IMR-90 (cell line): ENCODE data around the gene RIIAD1. TPM values are rescaled to one million over a fixed set of nuclear protein-coding genes. Genes with fewer than 3 reads are reported as not detected.

Source experiments
- ATAC-seq: fragments of 200-7000 bp; cut with Tn5 transposase; 2 replicates; pipeline ENCODE4 v1.9.1; 2020; ENCODE audit warnings: low read depth, mild to moderate bottlenecking, moderate library complexity
- BruUV-seq: library from RNA; stranded (reverse); fragments of 400-500 nt; replicated peaks from 2 replicates; lab custom pipeline; 2021; lab: Mats Ljungman, UMichigan
- CTCF ChIA-PET: fragments of 300-600 bp; formaldehyde crosslinking; extraction: SDS; loops from one replicate; lab custom pipeline; 2021; ENCODE audit warnings: antibody characterized with exemption; lab: Yijun Ruan, JAX
- POLR2A ChIA-PET: fragments of 300-600 bp; sonication (Branson Sonifier 250); formaldehyde crosslinking; loops from one replicate; lab custom pipeline; 2022; ENCODE audit warnings: antibody characterized with exemption; ENCODE audit not compliant: unreplicated experiment; lab: Charles Lee
- DNase-seq: peaks from one replicate; pipeline ENCODE4 v3.0.0; 2013
- H2AFZ ChIP-seq: replicated peaks from 2 replicates; pipeline ENCODE3; 2013; ENCODE audit warnings: low read length, mild to moderate bottlenecking; ENCODE audit not compliant: poor library complexity
- H2AK5ac ChIP-seq: 2 replicates; pipeline ENCODE4 v1.6.1; 2013; ENCODE audit warnings: low read depth, low read length, inconsistent platforms
- H2AK9ac ChIP-seq: replicated peaks from 2 replicates; pipeline ENCODE3; 2013; ENCODE audit warnings: mild to moderate bottlenecking, low read depth, low read length, moderate library complexity; ENCODE audit not compliant: poor library complexity
- H2BK120ac ChIP-seq: 2 replicates; pipeline ENCODE4 v1.6.1; 2013; ENCODE audit warnings: low read depth, low read length, inconsistent platforms
- H2BK15ac ChIP-seq: 3 replicates; pipeline ENCODE4 v1.6.1; 2013; ENCODE audit warnings: low read depth, low read length, inconsistent platforms
- H2BK20ac ChIP-seq: 2 replicates; pipeline ENCODE4 v1.6.1; 2013; ENCODE audit warnings: low read depth, mild to moderate bottlenecking, inconsistent platforms, low read length, moderate library complexity
- H2BK5ac ChIP-seq: 2 replicates; pipeline ENCODE4 v1.6.1; 2013; ENCODE audit warnings: mild to moderate bottlenecking, low read depth, low read length, inconsistent platforms; ENCODE audit not compliant: poor library complexity, severe bottlenecking
- H3K14ac ChIP-seq: replicated peaks from 2 replicates; pipeline ENCODE4 v1.6.1; 2013; ENCODE audit warnings: low read depth, low read length, inconsistent platforms
- H3K18ac ChIP-seq: 2 replicates; pipeline ENCODE4 v1.6.1; 2013; ENCODE audit warnings: low read depth, low read length, control low read depth
- H3K23ac ChIP-seq: 2 replicates; pipeline ENCODE4 v1.6.1; 2013; ENCODE audit warnings: low read depth, low read length, inconsistent platforms
- H3K27ac ChIP-seq: 2 replicates; pipeline ENCODE4 v1.5.1; 2013; ENCODE audit warnings: mild to moderate bottlenecking, control low read depth, low read length; ENCODE audit not compliant: insufficient read depth
- H3K27me3 ChIP-seq: 2 replicates; pipeline ENCODE4 v1.6.1; 2013; ENCODE audit warnings: low read length; ENCODE audit not compliant: control insufficient read depth, insufficient read depth
- H3K36me3 ChIP-seq: 2 replicates; pipeline ENCODE4 v1.6.1; 2013; ENCODE audit warnings: low read length, mixed read lengths; ENCODE audit not compliant: control insufficient read depth, insufficient read depth
- H3K4ac ChIP-seq: 2 replicates; pipeline ENCODE4 v1.6.1; 2013; ENCODE audit warnings: low read depth, low read length, inconsistent platforms
- H3K4me1 ChIP-seq: 2 replicates; pipeline ENCODE4 v1.6.1; 2013; ENCODE audit warnings: low read length, mixed read lengths; ENCODE audit not compliant: control insufficient read depth, insufficient read depth
- H3K4me2 ChIP-seq: 2 replicates; pipeline ENCODE4 v1.6.1; 2013; ENCODE audit warnings: low read depth, mild to moderate bottlenecking, control low read depth, low read length, moderate library complexity
- H3K4me3 ChIP-seq: 2 replicates; pipeline ENCODE4 v1.5.1; 2013; ENCODE audit warnings: low read depth, mild to moderate bottlenecking, control low read depth, low read length, moderate library complexity; ENCODE audit not compliant: insufficient read depth
- H3K56ac ChIP-seq: 2 replicates; pipeline ENCODE4 v1.6.1; 2013; ENCODE audit warnings: low read length, inconsistent platforms; ENCODE audit not compliant: insufficient read depth; ENCODE audit errors: extremely low read depth
- H3K79me1 ChIP-seq, 2 experiments: 2 replicates each; pipeline ENCODE4 v1.6.1; 2013; ENCODE audit warnings: low read length in 2 of 2, inconsistent platforms in 1 of 2, low read depth in 1 of 2
- H3K9ac ChIP-seq: 2 replicates; pipeline ENCODE4 v1.6.1; 2013; ENCODE audit warnings: low read depth, low read length, control low read depth
- H3K9me1 ChIP-seq: 2 replicates; pipeline ENCODE4 v1.6.1; 2013; ENCODE audit warnings: low read length, inconsistent platforms; ENCODE audit not compliant: insufficient read depth
- H3K9me3 ChIP-seq: 2 replicates; pipeline ENCODE4 v1.6.1; 2013; ENCODE audit warnings: low read length; ENCODE audit not compliant: control insufficient read depth, insufficient read depth
- H4K20me1 ChIP-seq: 2 replicates; pipeline ENCODE4 v1.6.1; 2013; ENCODE audit warnings: low read length, inconsistent platforms; ENCODE audit not compliant: insufficient read depth
- H4K5ac ChIP-seq: 2 replicates; pipeline ENCODE4 v1.6.1; 2013; ENCODE audit warnings: mild to moderate bottlenecking, low read depth, low read length, control low read depth
- H4K8ac ChIP-seq, 2 experiments: 2 replicates each; pipeline ENCODE4 v1.6.1; 2013; ENCODE audit warnings: low read depth in 2 of 2, low read length in 2 of 2, control low read depth in 1 of 2, inconsistent platforms in 1 of 2
- H4K91ac ChIP-seq: 2 replicates; pipeline ENCODE4 v1.6.1; 2013; ENCODE audit warnings: low read depth, low read length, inconsistent platforms; ENCODE audit not compliant: insufficient read depth
- BHLHE40 ChIP-seq: fragments of 150-350 bp; IDR thresholded peaks from 2 replicates; pipeline ENCODE4 v1.6.1; 2016; ENCODE audit warnings: mild to moderate bottlenecking, low read depth, low read length
- CEBPB ChIP-seq: IDR thresholded peaks from 2 replicates; pipeline ENCODE4 v1.6.1; 2012; ENCODE audit warnings: low read depth, low read length, improper control_type of control experiment
- CHD1 ChIP-seq: IDR thresholded peaks from 2 replicates; pipeline ENCODE4 v1.6.1; 2012; ENCODE audit warnings: low read depth, low read length, improper control_type of control experiment
- ELK1 ChIP-seq: fragments of 150-350 bp; IDR thresholded peaks from 2 replicates; pipeline ENCODE4 v1.6.1; 2016; ENCODE audit warnings: low read depth, mild to moderate bottlenecking, low read length, moderate library complexity, borderline replicate concordance
- FOS ChIP-seq: fragments of 150-350 bp; IDR thresholded peaks from 2 replicates; pipeline ENCODE4 v1.6.1; 2016; ENCODE audit warnings: low read depth, low read length
- MAFK ChIP-seq: IDR thresholded peaks from 2 replicates; pipeline ENCODE4 v1.6.1; 2012; ENCODE audit warnings: low read depth, low read length, improper control_type of control experiment
- MAZ ChIP-seq: IDR thresholded peaks from 2 replicates; pipeline ENCODE4 v1.6.1; 2012; ENCODE audit warnings: low read depth, mild to moderate bottlenecking, low read length, improper control_type of control experiment, moderate library complexity, borderline replicate concordance
- MXI1 ChIP-seq: IDR thresholded peaks from 2 replicates; pipeline ENCODE4 v1.6.1; 2012; ENCODE audit warnings: low read depth, mild to moderate bottlenecking, low read length, moderate library complexity, borderline replicate concordance
- NFE2L2 ChIP-seq: fragments of 150-350 bp; IDR thresholded peaks from 2 replicates; pipeline ENCODE4 v1.6.1; 2016; ENCODE audit warnings: low read depth, mild to moderate bottlenecking, low read length
- POLR2A ChIP-seq: IDR thresholded peaks from 2 replicates; pipeline ENCODE4 v1.6.1; 2012; ENCODE audit warnings: mild to moderate bottlenecking, low read depth, low read length
- RAD21 ChIP-seq: IDR thresholded peaks from 2 replicates; pipeline ENCODE4 v1.6.1; 2012; ENCODE audit warnings: low read length, improper control_type of control experiment
- RCOR1 ChIP-seq: IDR thresholded peaks from 2 replicates; pipeline ENCODE4 v1.6.1; 2012; ENCODE audit warnings: mild to moderate bottlenecking, low read length, improper control_type of control experiment; ENCODE audit not compliant: insufficient replicate concordance
- RFX5 ChIP-seq: IDR thresholded peaks from 2 replicates; pipeline ENCODE4 v1.8.0; 2012; ENCODE audit warnings: low read depth, mild to moderate bottlenecking, low read length, moderate library complexity
- SMC3 ChIP-seq: fragments of 150-350 bp; IDR thresholded peaks from 2 replicates; pipeline ENCODE4 v1.6.1; 2016; ENCODE audit warnings: low read depth, mild to moderate bottlenecking, antibody characterized with exemption, low read length, moderate library complexity
- WGBS, 2 experiments: methylation state at CpG; one replicate each; pipeline versions ENCODE4 v1.1.5 to v1.1.7; 2013; ENCODE audit warnings: missing lambda C conversion rate in 2 of 2; ENCODE audit not compliant: insufficient read length in 1 of 2; ENCODE audit errors: extremely low coverage in 2 of 2; 5-methylcytosine and 5-hydroxymethylcytosine counted together
- dilution Hi-C: fragments of 300-500 bp; cut with HindIII; formaldehyde crosslinking; loops from one replicate; pipeline ENCODE4 v1.14.3; 2018; ENCODE audit warnings: low sequenced_read_pairs; ENCODE audit not compliant: unreplicated experiment
- in situ Hi-C: fragments of 300-500 bp; cut with MboI; formaldehyde crosslinking; loops from 3 replicates; pipeline ENCODE4 v1.14.3; 2019; ENCODE audit warnings: low sequenced_read_pairs, inconsistent platforms, mixed read lengths
- intact Hi-C: fragments of 100-400 bp; cut with micrococcal nuclease; formaldehyde crosslinking; loops from 2 replicates; pipeline ENCODE4 v1.10.0; 2022
- polyA plus RNA-seq, 3 experiments: library from polyadenylated mRNA; depleted of rRNA; stranded (reverse); fragments of >200 nt; gene quantifications; 2 replicates each; pipeline ENCODE4 v1.2.3, GENCODE V29; 2012; ENCODE audit warnings: low replicate concordance in 1 of 3
- total RNA-seq: library from RNA; depleted of rRNA; stranded (reverse); fragments of >200 nt; gene quantifications from 2 replicates; pipeline ENCODE4 v1.2.3, GENCODE V29; 2012
- TF ChIP-seq, protein P1 (sequence below): conservative IDR thresholded peaks from 2 replicates; pipeline ENCODE4 v1.5.1; 2012; ENCODE audit warnings: mild to moderate bottlenecking, low read depth, low read length, improper control_type of control experiment
- TF ChIP-seq, protein P2 (sequence below): fragments of 150-350 bp; IDR thresholded peaks from 2 replicates; pipeline ENCODE4 v1.6.1; 2017; ENCODE audit warnings: mild to moderate bottlenecking, antibody characterized with exemption, low read length, low read depth

RIIAD1 gene
- total and polyA plus RNA-seq, 2 of the 4 experiments (the other 2 are of a cell fraction), result not detected

DNA sequence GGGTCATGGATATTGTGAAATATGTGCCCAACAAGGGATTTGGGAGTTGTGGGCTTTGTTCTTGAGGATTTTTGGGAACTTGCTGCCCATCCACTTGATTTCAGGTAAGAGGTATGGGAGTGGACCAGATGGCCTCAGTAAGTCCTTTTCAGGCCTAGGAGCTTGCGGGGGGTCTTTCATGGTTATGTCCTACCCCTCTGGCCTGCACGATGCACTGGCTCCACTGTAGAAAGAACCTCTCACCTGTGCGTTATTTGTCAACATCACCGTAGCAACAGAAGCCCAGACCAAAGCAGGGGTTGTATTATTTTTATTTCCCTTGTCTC, 8.6 kb downstream of the RIIAD1 start:
- Histone ChIP-seq H3K4me1 (peaks cover 2% of the 10 kb centered on the region; the same call in 1 of the 2 replicates), H4K8ac (no peak overlapping the region), H4K5ac (no peak overlapping the region), H3K27me3 (peaks cover 53% of the 10 kb centered on the region), H3K9me3 (no peaks in the 10 kb centered on the region), H3K23ac (no peak overlapping the region), H2BK20ac (no peak overlapping the region), H3K36me3 (no peaks in the 10 kb centered on the region), H3K14ac (no peak overlapping the region), H2AK9ac (no peak overlapping the region), H3K9ac (no peak overlapping the region), H3K18ac (no peak overlapping the region), H3K4me2 (no peak overlapping the region), H2AFZ (no peak overlapping the region), H3K79me1 (no peaks in the 10 kb centered on the region), H3K27ac (no peak overlapping the region), H3K56ac (no peak overlapping the region), H2AK5ac (no peak overlapping the region), H2BK5ac (no peak overlapping the region), H3K4ac (no peak overlapping the region), H2BK120ac (no peak overlapping the region), H3K9me1 (no peaks in the 10 kb centered on the region), H3K4me3 (no peak overlapping the region), H4K91ac (no peak overlapping the region), H4K20me1 (no peaks in the 10 kb centered on the region), H2BK15ac (no peak overlapping the region)
- dilution Hi-C loops, result no loop called here
- intact Hi-C loops, result no loop called here
- TF ChIP-seq, protein P1, sequence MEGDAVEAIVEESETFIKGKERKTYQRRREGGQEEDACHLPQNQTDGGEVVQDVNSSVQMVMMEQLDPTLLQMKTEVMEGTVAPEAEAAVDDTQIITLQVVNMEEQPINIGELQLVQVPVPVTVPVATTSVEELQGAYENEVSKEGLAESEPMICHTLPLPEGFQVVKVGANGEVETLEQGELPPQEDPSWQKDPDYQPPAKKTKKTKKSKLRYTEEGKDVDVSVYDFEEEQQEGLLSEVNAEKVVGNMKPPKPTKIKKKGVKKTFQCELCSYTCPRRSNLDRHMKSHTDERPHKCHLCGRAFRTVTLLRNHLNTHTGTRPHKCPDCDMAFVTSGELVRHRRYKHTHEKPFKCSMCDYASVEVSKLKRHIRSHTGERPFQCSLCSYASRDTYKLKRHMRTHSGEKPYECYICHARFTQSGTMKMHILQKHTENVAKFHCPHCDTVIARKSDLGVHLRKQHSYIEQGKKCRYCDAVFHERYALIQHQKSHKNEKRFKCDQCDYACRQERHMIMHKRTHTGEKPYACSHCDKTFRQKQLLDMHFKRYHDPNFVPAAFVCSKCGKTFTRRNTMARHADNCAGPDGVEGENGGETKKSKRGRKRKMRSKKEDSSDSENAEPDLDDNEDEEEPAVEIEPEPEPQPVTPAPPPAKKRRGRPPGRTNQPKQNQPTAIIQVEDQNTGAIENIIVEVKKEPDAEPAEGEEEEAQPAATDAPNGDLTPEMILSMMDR, result no peak
- no peak; the same call in 1 of the 2 replicates for TF ChIP-seq CEBPB
- no peak for TF ChIP-seq MXI1
- TF ChIP-seq RFX5, result no peak
- no peak for TF ChIP-seq ELK1
- no peak for TF ChIP-seq CHD1
- TF ChIP-seq NFE2L2, result no peak
- TF ChIP-seq, protein P2, sequence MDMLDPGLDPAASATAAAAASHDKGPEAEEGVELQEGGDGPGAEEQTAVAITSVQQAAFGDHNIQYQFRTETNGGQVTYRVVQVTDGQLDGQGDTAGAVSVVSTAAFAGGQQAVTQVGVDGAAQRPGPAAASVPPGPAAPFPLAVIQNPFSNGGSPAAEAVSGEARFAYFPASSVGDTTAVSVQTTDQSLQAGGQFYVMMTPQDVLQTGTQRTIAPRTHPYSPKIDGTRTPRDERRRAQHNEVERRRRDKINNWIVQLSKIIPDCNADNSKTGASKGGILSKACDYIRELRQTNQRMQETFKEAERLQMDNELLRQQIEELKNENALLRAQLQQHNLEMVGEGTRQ, result no peak
- TF ChIP-seq SMC3, result no peak
- TF ChIP-seq RAD21, result no peak
- no peak for TF ChIP-seq MAZ
- TF ChIP-seq RCOR1, result no peak
- no peak for TF ChIP-seq BHLHE40
- no peak for TF ChIP-seq MAFK
- no peak for TF ChIP-seq FOS
- no peak for TF ChIP-seq POLR2A
- DNase-seq (no peak), ATAC-seq (no peak)
- 100% methylated on average over 1 of the region's 4 CpGs; no CpG with 5 or more reads in 1 of the 2 experiments for WGBS, 2 experiments
- BruUV-seq, result no TSS peak
- ChIA-PET POLR2A (no interaction called here), CTCF (no interaction called here)
- in situ Hi-C loops, result loop anchor here (10.0 kb wide), 1 partner anchor 195 kb away; no protein-coding TSS in a partner anchor
